GM12892 (cell line): ENCODE measurements around the gene OAF.

Source experiments
- POLR2A ChIP-seq: IDR thresholded peaks from 2 replicates; pipeline ENCODE4 v1.6.1; 2011; ENCODE audit warnings: low read depth, low read length, control low read depth
- POLR2AphosphoS5 ChIP-seq: IDR thresholded peaks from 2 replicates; pipeline ENCODE4 v1.6.1; 2011; ENCODE audit warnings: low read depth, low read length, control low read depth
- TAF1 ChIP-seq: IDR thresholded peaks from 2 replicates; pipeline ENCODE4 v1.6.1; 2011; ENCODE audit warnings: low read depth, mild to moderate bottlenecking, control low read depth, low read length, borderline replicate concordance

DNA sequence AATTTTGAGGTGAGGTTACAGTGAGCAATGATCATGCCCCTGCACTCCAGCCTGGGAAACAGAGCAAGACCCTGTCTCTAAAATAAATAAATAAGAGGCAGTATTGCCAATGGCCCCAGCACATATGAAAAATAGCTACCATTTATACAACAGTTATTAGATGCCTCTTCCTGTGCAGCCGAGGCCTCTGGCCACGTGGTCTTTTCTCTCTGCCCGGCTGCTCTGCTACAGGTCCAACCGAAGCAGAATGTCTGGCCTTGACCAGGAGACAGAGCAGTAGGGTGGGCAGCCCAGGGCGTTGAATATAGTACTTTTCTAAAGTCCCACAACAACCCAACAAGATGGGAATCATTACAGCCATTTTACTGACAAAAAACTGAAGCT lies 12.4 kb upstream of the OAF start:
- no peak for TF ChIP-seq POLR2AphosphoS5
- no peak for TF ChIP-seq POLR2A
- no peak for TF ChIP-seq TAF1
